Heart left ventricle (tissue), 16 donors: ENCODE data around the gene TNIK. TPM values are rescaled to one million over a fixed set of nuclear protein-coding genes. Genes with fewer than 3 reads are reported as not detected.
A peak's percentile ranks its signal among the peaks of the same experiment; 100 is the strongest.

Experiments
- ATAC-seq, 4 donors: fragments of 200-7000 bp; cut with Tn5 transposase; one replicate each; pipeline ENCODE4 v1.9.1; 2020 to 2022; ENCODE audit warnings: moderate library complexity in 4 of 4, mild to moderate bottlenecking in 3 of 4, moderate number of reproducible peaks in 1 of 4
- DNase-seq, 5 donors: peaks; one replicate each; pipeline ENCODE4 v3.0.0-alpha.2; 2020
- H3K27ac ChIP-seq, 12 donors: fragments of 200-600 bp; sonication (generic) in 4 of 12; one replicate each; pipeline versions ENCODE4 v1.5.0 to v1.8.0; 2016 to 2022; ENCODE audit warnings: mild to moderate bottlenecking in 2 of 12
- H3K27me3 ChIP-seq, 9 donors: fragments of 200-600 bp; sonication (generic) in 2 of 9; one replicate each; pipeline versions ENCODE4 v1.5.1 to v1.8.0; 2016 to 2022; ENCODE audit warnings: mild to moderate bottlenecking in 3 of 9
- H3K36me3 ChIP-seq, 9 donors: fragments of 200-600 bp; sonication (generic) in 2 of 9; one replicate each; pipeline versions ENCODE4 v1.5.0 to v1.8.0; 2018 to 2022; ENCODE audit warnings: mild to moderate bottlenecking in 2 of 9
- H3K4me1 ChIP-seq, 12 donors: fragments of 200-600 bp; sonication (generic) in 4 of 12; one replicate each; pipeline versions ENCODE4 v1.5.0 to v1.8.0; 2016 to 2022; ENCODE audit warnings: mild to moderate bottlenecking in 3 of 12
- H3K4me3 ChIP-seq, 12 donors: fragments of 200-600 bp; sonication (generic) in 4 of 12; one replicate each; pipeline versions ENCODE4 v1.5.0 to v1.8.0; 2017 to 2022; ENCODE audit warnings: mild to moderate bottlenecking in 9 of 12, moderate library complexity in 4 of 12
- H3K9me3 ChIP-seq, 12 donors: fragments of 200-600 bp; sonication (generic) in 4 of 12; one replicate each; pipeline versions ENCODE4 v1.5.0 to v1.8.0; 2016 to 2022; ENCODE audit warnings: mild to moderate bottlenecking in 1 of 12
- POLR2A ChIP-seq, 2 donors: fragments of 450-650 bp; IDR thresholded peaks; one replicate each; pipeline ENCODE4 v1.6.1; 2017; ENCODE audit warnings: antibody characterized with exemption in 2 of 2, mild to moderate bottlenecking in 2 of 2, moderate library complexity in 2 of 2
- WGBS, 4 donors: extraction: QIAGEN DNeasy Blood & Tissue Kit in 2 of 4; methylation state at CpG; one replicate each; pipeline versions ENCODE4 v1.1.5 to v1.1.7; 2013 to 2018; 5-methylcytosine and 5-hydroxymethylcytosine counted together
- intact Hi-C, 10 donors: fragments of 100-400 bp; cut with DNase I; formaldehyde crosslinking; loops; one replicate each; pipeline versions ENCODE4 v1.11.1 to v1.14.2; 2022
- polyA plus RNA-seq, 2 donors: library from polyadenylated mRNA; stranded (reverse); fragments of 200-250 nt; gene quantifications; one replicate each; pipeline ENCODE4 v1.2.3, GENCODE V29; 2013
- total RNA-seq, 9 donors: library from RNA; depleted of rRNA in 2 of 9; stranded (reverse); fragments of >200 nt in 2 of 9; fragmentation: NEBNext Ultra II Directional in 3 of 9; extraction: Animal tissue kit (Norgen Biotek cat#: 25700) in 3 of 9; gene quantifications; one replicate each; pipeline versions ENCODE4 v1.1.0 to v1.2.4, GENCODE V29; 2016 to 2023
- TF ChIP-seq, protein P1 (sequence below), 12 donors: fragments of 200-600 bp; sonication (generic) in 4 of 12; IDR thresholded peaks; one replicate each; pipeline versions ENCODE4 v1.5.0 to v1.8.0; 2018 to 2022; ENCODE audit warnings: antibody characterized with exemption in 12 of 12, mild to moderate bottlenecking in 5 of 12
- donor health status: ischemic (EF 13 %, LVEDD 7.1; RV severe dilation, severe dysfunction).
- donor health status: healthy with polysubstance abuse.
- donor health status: DM: no; HTN: yes; CAD: no.
- donor health status: DM: no; HTN: no; CAD: no.
- donor health status: ischemic (EF 25% LVEDD 6.9; RV normal size, moderate dysfunction).
- donor health status: ischemic (EF 25% LVEDD 5.7; RV mildly dilated, moderate dysfunction).
- donor health status: healthy.
- donor health status: DM: yes; HTN: yes; CAD: no.
- donor health status: ischemic (EF 35%, LVEDD 5.7; RV mildly dilated, moderate dysfunction).
- donor health status: nonischemic (EF 11% LVEDD 7.7; RV severe dilation, severe dysfunction).
- donor health status: DM: yes; HTN: yes; CAD: no.
- donor health status: PGD.
- donor health status: ischemic (EF 29% LVEDD 5.4; RV normal size, mild dysfunction).
- donor health status: nonischemic (EF 23%, LVEDD 6.1; RV moderate dilation, normal function).

Gene TNIK
- total and polyA plus RNA-seq, 11 donors: 12.3 to 51.6 (median 32.4) TPM

DNA sequence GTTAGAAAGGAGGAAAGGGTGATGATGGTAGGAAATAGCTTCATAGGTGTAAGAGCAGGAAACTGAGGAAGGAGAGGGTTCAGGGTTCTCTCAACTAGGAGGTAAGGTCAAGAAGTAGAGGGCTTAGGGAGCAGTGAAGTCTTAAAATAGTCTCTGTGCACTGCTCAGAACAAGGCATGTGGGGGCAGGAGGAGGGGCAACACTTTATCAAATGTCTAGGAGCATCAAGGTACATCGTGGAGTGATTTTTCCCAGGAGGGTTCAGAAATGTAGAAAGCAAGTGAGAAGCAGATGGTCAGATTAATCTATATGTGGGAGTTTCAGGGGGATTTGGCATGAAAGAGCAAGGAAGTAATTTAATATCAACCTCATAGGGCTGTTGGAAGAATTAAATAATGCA is 58.8 kb downstream of the TNIK start:
- WGBS, 4 donors: 15 to 28% (median 23%) methylated on average over 1 of the region's 1 CpG
- Histone ChIP-seq H3K4me1 (peaks cover 0 to 59% (median 22%) of the 10 kb centered on the region in 12 donors), H3K27me3 (no peaks in the 10 kb centered on the region), H3K27ac (no peak overlapping the region), H3K9me3 (no peaks in the 10 kb centered on the region), H3K36me3 (no peaks in the 10 kb centered on the region), H3K4me3 (no peak overlapping the region)
- DNase-seq (no peak), ATAC-seq (no peak)
- intact Hi-C loops: no loop called here
- no peak for TF ChIP-seq POLR2A (IDR thresholded peaks at IDR 0.05)

DNA sequence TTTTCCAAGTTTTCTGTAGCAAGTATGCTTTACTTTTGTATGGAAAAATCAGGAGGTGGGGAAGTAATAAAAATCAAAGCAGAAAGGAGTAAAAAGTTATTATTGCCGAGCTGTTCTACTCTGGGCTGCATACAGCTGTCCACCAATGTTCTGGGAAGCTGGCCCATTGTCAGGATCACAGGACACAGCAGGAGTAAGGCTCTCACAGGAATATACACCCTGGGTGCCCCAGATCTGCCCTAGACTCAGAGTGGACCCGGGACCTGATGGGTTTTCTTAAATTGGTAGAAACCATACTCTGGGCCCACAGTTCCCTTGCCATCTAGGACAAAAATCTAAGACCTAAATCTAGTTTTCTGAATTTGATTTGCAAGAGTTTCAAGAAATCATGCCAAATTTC is 60.4 kb downstream of the TNIK start:
- peaks cover 0 to 65% (median 24%) of the 10 kb centered on the region in 12 donors for H3K4me1 ChIP-seq
- 24 to 43% (median 39%) methylated on average over 2 of the region's 2 CpGs for whole genome bisulfite sequencing, 4 donors
- no peaks in the 10 kb centered on the region for H3K36me3 ChIP-seq
- no peak overlapping the region for H3K4me3 ChIP-seq
- no peak for TF ChIP-seq POLR2A (IDR thresholded peaks at IDR 0.05)
- TF ChIP-seq, protein P1, sequence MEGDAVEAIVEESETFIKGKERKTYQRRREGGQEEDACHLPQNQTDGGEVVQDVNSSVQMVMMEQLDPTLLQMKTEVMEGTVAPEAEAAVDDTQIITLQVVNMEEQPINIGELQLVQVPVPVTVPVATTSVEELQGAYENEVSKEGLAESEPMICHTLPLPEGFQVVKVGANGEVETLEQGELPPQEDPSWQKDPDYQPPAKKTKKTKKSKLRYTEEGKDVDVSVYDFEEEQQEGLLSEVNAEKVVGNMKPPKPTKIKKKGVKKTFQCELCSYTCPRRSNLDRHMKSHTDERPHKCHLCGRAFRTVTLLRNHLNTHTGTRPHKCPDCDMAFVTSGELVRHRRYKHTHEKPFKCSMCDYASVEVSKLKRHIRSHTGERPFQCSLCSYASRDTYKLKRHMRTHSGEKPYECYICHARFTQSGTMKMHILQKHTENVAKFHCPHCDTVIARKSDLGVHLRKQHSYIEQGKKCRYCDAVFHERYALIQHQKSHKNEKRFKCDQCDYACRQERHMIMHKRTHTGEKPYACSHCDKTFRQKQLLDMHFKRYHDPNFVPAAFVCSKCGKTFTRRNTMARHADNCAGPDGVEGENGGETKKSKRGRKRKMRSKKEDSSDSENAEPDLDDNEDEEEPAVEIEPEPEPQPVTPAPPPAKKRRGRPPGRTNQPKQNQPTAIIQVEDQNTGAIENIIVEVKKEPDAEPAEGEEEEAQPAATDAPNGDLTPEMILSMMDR (IDR thresholded peaks at IDR 0.05): no peak
- peak; percentile 66 to 76 (median 70) for ATAC-seq
- DNase-seq: peak in 3 of 5 donors; percentile 32 to 57 (median 46)
- peak overlapping the region in 2 of 12 donors; percentile 6 to 12 for H3K27ac ChIP-seq
- intact Hi-C loops: loop anchor here in 3 of 10 donors (5.0 to 10.0 kb wide), 3 partner anchors 53 to 57 kb away; no protein-coding TSS in a partner anchor
- H3K27me3 ChIP-seq: no peaks in the 10 kb centered on the region
- H3K9me3 ChIP-seq: no peaks in the 10 kb centered on the region

DNA sequence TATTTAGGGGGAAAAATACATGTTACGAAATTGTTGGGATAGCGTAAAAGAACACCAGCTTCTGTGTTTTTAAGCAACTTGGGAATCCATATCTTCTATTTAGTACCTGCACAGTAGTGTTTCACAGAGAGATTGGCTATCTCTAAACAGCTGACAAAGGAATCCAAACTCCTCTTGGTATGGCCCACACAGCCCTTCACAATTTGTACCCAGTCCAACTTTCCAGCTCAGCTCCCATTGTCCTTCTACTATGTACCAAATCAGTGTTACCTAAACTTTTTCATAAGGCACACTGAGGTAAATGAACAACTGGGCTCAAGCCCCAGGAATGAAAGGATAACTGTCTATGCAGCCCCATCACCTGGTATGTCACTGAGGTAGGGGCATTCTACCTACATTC is 61.9 kb downstream of the TNIK start:
- peak; percentile 45 to 72 (median 62) for ATAC-seq
- Histone ChIP-seq H3K4me3 (no peak overlapping the region), H3K27me3 (no peaks in the 10 kb centered on the region), H3K9me3 (no peaks in the 10 kb centered on the region), H3K27ac (peak overlapping the region in 5 of 12 donors; percentile 12 to 44 (median 18)), H3K4me1 (peaks cover 0 to 60% (median 26%) of the 10 kb centered on the region in 12 donors), H3K36me3 (no peaks in the 10 kb centered on the region)
- intact Hi-C loops: loop anchor here in 3 of 10 donors (5.0 to 10.0 kb wide), 3 partner anchors 51 to 59 kb away; no protein-coding TSS in a partner anchor
- 55 to 75% (median 73%) methylated on average over 2 of the region's 2 CpGs for WGBS, 4 donors
- DNase-seq: no peak
- TF ChIP-seq, protein P1 (IDR thresholded peaks at IDR 0.05): no peak
- no peak for TF ChIP-seq POLR2A (IDR thresholded peaks at IDR 0.05)

DNA sequence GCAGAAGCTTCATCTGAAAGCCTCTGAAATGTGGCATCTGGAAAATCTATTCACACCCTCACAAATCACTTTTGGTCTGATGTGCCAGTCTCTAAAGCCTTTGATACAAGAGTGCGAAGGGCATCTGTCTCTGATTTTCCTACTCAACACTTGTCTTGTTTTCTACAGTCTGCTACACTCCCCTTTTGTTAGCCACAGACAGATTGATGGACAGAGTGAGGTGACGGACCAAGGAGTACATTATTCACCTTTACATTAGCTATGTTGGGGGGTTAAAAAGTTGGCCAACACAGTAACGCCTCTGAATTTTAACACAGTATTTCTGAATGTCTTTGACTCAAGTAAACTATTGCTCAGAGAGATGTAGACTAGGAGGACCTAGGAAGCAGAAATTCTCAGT is 63.1 kb downstream of the TNIK start:
- Histone ChIP-seq H3K4me3 (no peak overlapping the region), H3K9me3 (no peaks in the 10 kb centered on the region), H3K36me3 (no peaks in the 10 kb centered on the region), H3K27ac (peak overlapping the region in 6 of 12 donors; percentile 1 to 47 (median 28)), H3K27me3 (no peaks in the 10 kb centered on the region), H3K4me1 (peaks cover 0 to 72% (median 35%) of the 10 kb centered on the region in 12 donors)
- DNase-seq: no peak
- peak in 1 of 4 donors; percentile 47 for ATAC-seq
- TF ChIP-seq, protein P1 (IDR thresholded peaks at IDR 0.05): no peak
- TF ChIP-seq POLR2A (IDR thresholded peaks at IDR 0.05): no peak
- intact Hi-C loops: loop anchor here in 3 of 10 donors (5.0 to 10.0 kb wide), 3 partner anchors 50 to 60 kb away; no protein-coding TSS in a partner anchor
- 50 to 61% (median 54%) methylated on average over 3 of the region's 3 CpGs for WGBS, 4 donors
